ENCODE results near the gene ERICH4.
"Not testable (repeated sequence)": the region's sequence is repeated elsewhere in the genome, so short reads cannot be mapped to it uniquely, and the experiment has no call there.

Gene ERICH4

GRCh38 chr19:41442473-41443355 lies at the start of gene ERICH4:
Gene ERICH4 (plus strand): TSS chr19:41443156. CDS start chr19:41443170, 14 bp downstream.
- DNase-seq (ENCODE audit: low spot score): no peak

- no peak for DNase-seq (ENCODE audit: low spot score)
These were observed 47.6 kb upstream of the ERICH4 start for GRCh38 chr19:41395355-41395754.

- DNase-seq (ENCODE audit: low spot score): peak; percentile 99
These were observed 45.6 kb upstream of the ERICH4 start, which contains the start of the genes BCKDHA and EXOSC5 for GRCh38 chr19:41397086-41398049. Gene BCKDHA (plus strand): TSS chr19:41397818. CDS start chr19:41397828, 10 bp downstream. Gene EXOSC5 (minus strand): TSS chr19:41397359. CDS start chr19:41397328, 31 bp downstream.

GRCh38 chr19:41398050-41398418 lies 44.9 kb upstream of the ERICH4 start:
- no peak for DNase-seq (ENCODE audit: low spot score)

- no peak for DNase-seq (ENCODE audit: low spot score)
These were observed 44.4 kb upstream of the ERICH4 start for GRCh38 chr19:41398598-41398997.

- DNase-seq (ENCODE audit: low spot score): no peak
These were observed 43.9 kb upstream of the ERICH4 start for GRCh38 chr19:41399091-41399490.

- DNase-seq (ENCODE audit: low spot score): no peak
These were observed 43.4 kb upstream of the ERICH4 start for GRCh38 chr19:41399525-41399924.

GRCh38 chr19:41401483-41401882 lies 41.5 kb upstream of the ERICH4 start:
- no peak for DNase-seq (ENCODE audit: low spot score)

GRCh38 chr19:41402010-41402409 lies 40.9 kb upstream of the ERICH4 start:
- no peak for DNase-seq (ENCODE audit: low spot score)

GRCh38 chr19:41403181-41403970 lies 39.6 kb upstream of the ERICH4 start:
- no peak for DNase-seq (ENCODE audit: low spot score)

- no peak for DNase-seq (ENCODE audit: low spot score)
These were observed 37.2 kb upstream of the ERICH4 start for GRCh38 chr19:41405776-41406175.

- DNase-seq (ENCODE audit: low spot score): no peak
These were observed 35.7 kb upstream of the ERICH4 start for GRCh38 chr19:41407271-41407670.

GRCh38 chr19:41408256-41408655 lies 34.7 kb upstream of the ERICH4 start:
- DNase-seq (ENCODE audit: low spot score): no peak

- not testable (repeated sequence) for DNase-seq (ENCODE audit: low spot score)
These were observed 34.1 kb upstream of the ERICH4 start for GRCh38 chr19:41408846-41409245.

- no peak for DNase-seq (ENCODE audit: low spot score)
These were observed 33.7 kb upstream of the ERICH4 start for GRCh38 chr19:41409288-41409687.

GRCh38 chr19:41410336-41411054 lies 32.5 kb upstream of the ERICH4 start:
- no peak for DNase-seq (ENCODE audit: low spot score)

- no peak for DNase-seq (ENCODE audit: low spot score)
These were observed 31.6 kb upstream of the ERICH4 start for GRCh38 chr19:41411100-41411967.

- DNase-seq (ENCODE audit: low spot score): no peak
These were observed 31.0 kb upstream of the ERICH4 start for GRCh38 chr19:41411968-41412265.

- DNase-seq (ENCODE audit: low spot score): no peak
These were observed 30.0 kb upstream of the ERICH4 start for GRCh38 chr19:41412953-41413352.

- DNase-seq (ENCODE audit: low spot score): no peak
These were observed 29.0 kb upstream of the ERICH4 start for GRCh38 chr19:41413947-41414346.
